Measurements from ENCODE around the gene FLVCR2. TPM values are rescaled to one million over a fixed set of nuclear protein-coding genes. Genes with fewer than 3 reads are reported as not detected.
"Not testable (repeated sequence)": the region's sequence is repeated elsewhere in the genome, so short reads cannot be mapped to it uniquely, and the experiment has no call there.

The FLVCR2 gene
- total RNA-seq, 1 donor from 2014 or later, result 42.4 TPM

DNA sequence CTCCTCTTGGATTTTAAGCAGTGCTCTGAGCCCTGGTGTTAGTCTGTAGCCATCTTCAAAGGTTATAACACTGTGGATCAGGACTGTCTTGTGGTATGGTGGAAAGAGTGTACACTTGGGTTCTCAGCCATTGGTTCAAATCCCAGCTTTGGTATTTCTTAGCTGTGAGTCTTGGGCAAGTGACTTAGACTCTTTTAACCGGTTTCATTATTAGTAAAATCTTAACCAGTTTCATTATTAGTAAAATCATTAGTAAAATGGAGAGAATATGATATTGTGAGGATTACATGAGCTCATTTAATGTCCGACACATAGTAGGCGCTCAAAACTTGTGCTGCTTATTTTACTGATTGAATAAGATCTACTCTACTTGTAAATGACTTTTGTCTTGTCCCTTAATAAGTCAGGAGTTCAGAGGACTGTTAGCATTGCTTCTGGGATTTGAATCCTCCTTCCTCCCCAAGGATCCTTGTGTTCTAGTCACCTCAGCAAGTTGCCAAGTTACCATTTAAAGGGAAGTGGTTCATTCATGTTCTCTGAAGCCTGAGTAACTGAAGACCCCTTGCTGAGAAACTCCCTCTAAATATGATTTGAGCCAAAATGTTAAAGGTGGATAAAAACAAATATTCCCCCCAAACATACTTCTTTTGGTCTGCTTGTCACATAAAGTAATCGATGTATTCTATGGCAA, 95.1 kb downstream of the FLVCR2 start:
- no peak for DNase-seq
- Histone ChIP-seq H3K4me1 (no peaks in the 10 kb centered on the region), H3K9me3 (no peaks in the 10 kb centered on the region), H3K4me3 (no peak overlapping the region), H3K27me3 (ENCODE audit: low read depth) (no peaks in the 10 kb centered on the region), H3K27ac (no peak overlapping the region), H3K36me3 (peaks cover 26% of the 10 kb centered on the region)
- TF ChIP-seq, protein P1, sequence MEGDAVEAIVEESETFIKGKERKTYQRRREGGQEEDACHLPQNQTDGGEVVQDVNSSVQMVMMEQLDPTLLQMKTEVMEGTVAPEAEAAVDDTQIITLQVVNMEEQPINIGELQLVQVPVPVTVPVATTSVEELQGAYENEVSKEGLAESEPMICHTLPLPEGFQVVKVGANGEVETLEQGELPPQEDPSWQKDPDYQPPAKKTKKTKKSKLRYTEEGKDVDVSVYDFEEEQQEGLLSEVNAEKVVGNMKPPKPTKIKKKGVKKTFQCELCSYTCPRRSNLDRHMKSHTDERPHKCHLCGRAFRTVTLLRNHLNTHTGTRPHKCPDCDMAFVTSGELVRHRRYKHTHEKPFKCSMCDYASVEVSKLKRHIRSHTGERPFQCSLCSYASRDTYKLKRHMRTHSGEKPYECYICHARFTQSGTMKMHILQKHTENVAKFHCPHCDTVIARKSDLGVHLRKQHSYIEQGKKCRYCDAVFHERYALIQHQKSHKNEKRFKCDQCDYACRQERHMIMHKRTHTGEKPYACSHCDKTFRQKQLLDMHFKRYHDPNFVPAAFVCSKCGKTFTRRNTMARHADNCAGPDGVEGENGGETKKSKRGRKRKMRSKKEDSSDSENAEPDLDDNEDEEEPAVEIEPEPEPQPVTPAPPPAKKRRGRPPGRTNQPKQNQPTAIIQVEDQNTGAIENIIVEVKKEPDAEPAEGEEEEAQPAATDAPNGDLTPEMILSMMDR (IDR thresholded peaks at IDR 0.05), result no peak
- no peak for ATAC-seq
- intact Hi-C loops (cut with DNase I), result no loop called here

DNA sequence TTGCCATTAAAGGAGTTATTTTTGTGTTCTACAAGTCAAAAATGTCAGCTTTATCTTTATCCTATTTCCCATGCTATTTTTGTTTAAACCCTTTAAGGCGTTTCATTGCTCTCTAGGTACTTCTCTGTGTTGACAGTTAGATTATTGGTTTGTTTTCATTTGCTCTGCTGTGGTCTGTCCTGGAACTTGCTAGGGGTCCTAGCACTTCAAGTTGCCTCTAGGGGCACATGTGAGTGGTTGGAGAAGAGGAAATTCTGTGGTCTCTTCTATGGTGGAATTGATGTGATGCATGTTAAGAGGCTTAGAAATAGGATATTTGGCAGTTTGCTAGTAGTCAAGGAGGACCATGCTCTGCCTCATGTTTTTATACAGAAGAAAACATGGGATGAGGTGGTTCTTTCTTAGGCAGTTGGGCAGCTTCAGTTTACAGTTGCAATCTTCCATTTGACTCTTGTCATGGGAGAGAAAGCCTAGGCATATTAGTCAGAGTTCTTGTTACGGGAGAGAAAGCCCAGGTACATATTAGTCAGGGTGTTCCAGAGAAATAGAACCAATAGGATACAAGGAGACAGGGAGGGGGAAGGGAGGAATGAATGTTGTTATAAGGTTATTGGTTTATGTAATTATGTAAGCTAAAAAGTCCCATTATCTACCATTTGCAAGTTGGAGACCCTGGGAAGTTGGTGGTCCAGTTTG, 97.0 kb downstream of the FLVCR2 start:
- no peaks in the 10 kb centered on the region for H3K9me3 ChIP-seq
- H3K27me3 ChIP-seq (ENCODE audit: low read depth), result no peaks in the 10 kb centered on the region
- intact Hi-C loops (cut with DNase I), result no loop called here
- TF ChIP-seq, protein P1 (IDR thresholded peaks at IDR 0.05), result no peak
- peaks cover 13% of the 10 kb centered on the region for H3K36me3 ChIP-seq
- no peak overlapping the region for H3K4me3 ChIP-seq
- DNase-seq, result no peak
- H3K27ac ChIP-seq, result no peak overlapping the region
- H3K4me1 ChIP-seq, result no peaks in the 10 kb centered on the region
- no peak for ATAC-seq

DNA sequence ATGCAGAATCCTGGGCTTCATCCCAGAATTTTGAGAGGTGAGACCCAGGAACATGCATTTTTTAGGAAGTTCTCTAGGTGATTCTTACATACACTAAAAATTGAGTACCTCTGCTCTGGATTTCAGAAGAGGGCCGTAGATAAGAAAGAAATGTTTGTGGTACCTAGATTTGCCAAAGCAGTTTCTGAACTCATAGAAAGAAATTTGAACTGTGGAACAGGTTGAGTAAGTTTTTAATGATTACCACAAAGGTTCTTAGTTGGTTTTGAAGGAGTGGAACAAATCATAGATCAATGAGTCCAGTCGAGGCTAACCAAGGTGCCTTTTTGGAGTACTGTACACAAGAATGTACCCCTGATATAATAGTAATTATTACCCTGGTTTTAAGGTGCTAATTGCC, 107.5 kb downstream of the FLVCR2 start:
- TF ChIP-seq, protein P1 (IDR thresholded peaks at IDR 0.05), result no peak
- no peak for DNase-seq
- H3K4me1 ChIP-seq, result no peaks in the 10 kb centered on the region
- no peaks in the 10 kb centered on the region for H3K9me3 ChIP-seq
- H3K27me3 ChIP-seq (ENCODE audit: low read depth), result no peaks in the 10 kb centered on the region
- intact Hi-C loops (cut with DNase I), result no loop called here
- ATAC-seq, result no peak
- peaks cover 44% of the 10 kb centered on the region for H3K36me3 ChIP-seq
- H3K27ac ChIP-seq, result no peak overlapping the region
- H3K4me3 ChIP-seq, result no peak overlapping the region

DNA sequence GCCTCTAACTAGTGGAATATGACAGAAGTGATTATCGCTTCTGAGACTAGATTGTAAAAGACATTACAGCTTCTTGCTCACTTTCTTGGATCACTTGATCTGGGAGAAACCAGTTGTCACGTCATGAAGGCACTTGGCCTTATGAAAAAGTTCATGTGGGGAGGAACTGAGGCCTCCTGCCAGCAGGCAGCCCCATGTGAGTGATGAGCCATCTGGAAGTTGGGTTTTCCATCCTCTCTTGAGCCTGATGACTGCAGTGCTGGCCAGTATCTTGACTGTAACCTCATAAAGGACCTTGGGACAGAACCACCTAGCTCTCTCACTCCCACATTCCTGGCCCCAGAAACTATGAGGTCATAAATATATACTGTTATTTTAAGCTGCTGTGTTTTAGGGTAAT, 110.6 kb downstream of the FLVCR2 start:
- intact Hi-C loops (cut with DNase I), result no loop called here
- H3K9me3 ChIP-seq, result no peaks in the 10 kb centered on the region
- peaks cover 50% of the 10 kb centered on the region for H3K36me3 ChIP-seq
- no peak for ATAC-seq
- H3K27me3 ChIP-seq (ENCODE audit: low read depth), result no peaks in the 10 kb centered on the region
- no peaks in the 10 kb centered on the region for H3K4me1 ChIP-seq
- no peak overlapping the region for H3K4me3 ChIP-seq
- H3K27ac ChIP-seq, result no peak overlapping the region
- TF ChIP-seq, protein P1 (IDR thresholded peaks at IDR 0.05), result no peak
- DNase-seq, result no peak

DNA sequence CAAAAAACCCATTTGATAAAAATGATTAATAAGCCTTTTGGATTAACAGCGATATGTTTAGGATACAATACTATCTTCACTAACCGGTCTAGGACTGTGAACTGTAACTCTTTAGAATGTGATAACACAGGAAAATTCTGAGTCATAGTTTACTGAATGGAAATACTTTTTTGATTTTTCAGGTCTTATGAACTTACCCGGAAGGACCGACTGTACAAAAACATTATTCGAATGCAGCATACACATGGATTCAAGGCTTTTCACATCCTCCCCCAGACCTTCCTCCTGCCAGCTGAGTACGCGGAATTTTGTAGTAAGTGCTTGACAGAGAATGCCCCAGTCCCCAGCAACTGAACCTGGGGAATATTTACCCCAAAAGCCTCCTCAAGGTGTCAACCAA, 111.6 kb downstream of the FLVCR2 start:
- Histone ChIP-seq H3K36me3 (peaks cover 47% of the 10 kb centered on the region), H3K27me3 (ENCODE audit: low read depth) (no peaks in the 10 kb centered on the region), H3K9me3 (peaks cover 4% of the 10 kb centered on the region), H3K4me1 (no peaks in the 10 kb centered on the region), H3K4me3 (no peak overlapping the region), H3K27ac (no peak overlapping the region)
- DNase-seq (no peak), ATAC-seq (no peak)
- TF ChIP-seq, protein P1 (IDR thresholded peaks at IDR 0.05), result no peak
- intact Hi-C loops (cut with DNase I), result no loop called here

DNA sequence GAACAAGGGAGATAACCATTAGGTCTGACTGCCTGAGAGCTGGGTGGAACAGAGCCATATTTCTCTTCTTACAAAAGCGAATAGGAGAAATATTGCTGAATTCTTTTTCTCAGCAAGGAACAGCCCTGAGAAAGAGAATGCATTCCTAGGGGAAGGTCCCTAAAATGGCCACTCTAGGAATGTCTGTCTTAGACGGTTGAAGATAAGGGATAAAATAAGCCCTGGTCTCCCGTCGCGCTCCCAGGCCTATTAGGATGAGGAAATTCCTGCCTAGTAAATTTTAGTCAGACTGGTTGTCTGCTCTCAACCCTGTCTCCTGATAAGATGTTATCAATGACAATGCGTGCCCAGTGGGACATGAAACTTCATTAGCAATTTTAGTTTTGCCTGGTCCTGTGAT, 116.6 kb downstream of the FLVCR2 start:
- H3K27ac ChIP-seq; intact Hi-C loops (cut with DNase I); H3K4me1 ChIP-seq; DNase-seq; H3K4me3 ChIP-seq; ATAC-seq; H3K27me3 ChIP-seq (ENCODE audit: low read depth); H3K9me3 ChIP-seq: not testable (repeated sequence)
- H3K36me3 ChIP-seq, result peaks cover 56% of the 10 kb centered on the region

Data from lower lobe of right lung (tissue), 2 donors.